ENCODE results near the gene PATL2. TPM values are rescaled to one million over a fixed set of nuclear protein-coding genes. Genes with fewer than 3 reads are reported as not detected.

Gene PATL2
- total RNA-seq, 1 donor from 2014 or later, result 3.7 TPM

GRCh38 chr15:44668921-44669320 is 42.2 kb downstream of the PATL2 start:
- Histone ChIP-seq H3K36me3 (no peaks in the 10 kb centered on the region), H3K27me3 (ENCODE audit: low read depth) (no peaks in the 10 kb centered on the region), H3K4me1 (peaks cover 16% of the 10 kb centered on the region), H3K9me3 (replicated peaks) (no peaks in the 10 kb centered on the region), H3K27ac (replicated peaks) (no peak overlapping the region), H3K4me3 (no peak overlapping the region)
- no peak for DNase-seq
- intact Hi-C loops (cut with micrococcal nuclease), result no loop called here
- TF ChIP-seq, protein P1, sequence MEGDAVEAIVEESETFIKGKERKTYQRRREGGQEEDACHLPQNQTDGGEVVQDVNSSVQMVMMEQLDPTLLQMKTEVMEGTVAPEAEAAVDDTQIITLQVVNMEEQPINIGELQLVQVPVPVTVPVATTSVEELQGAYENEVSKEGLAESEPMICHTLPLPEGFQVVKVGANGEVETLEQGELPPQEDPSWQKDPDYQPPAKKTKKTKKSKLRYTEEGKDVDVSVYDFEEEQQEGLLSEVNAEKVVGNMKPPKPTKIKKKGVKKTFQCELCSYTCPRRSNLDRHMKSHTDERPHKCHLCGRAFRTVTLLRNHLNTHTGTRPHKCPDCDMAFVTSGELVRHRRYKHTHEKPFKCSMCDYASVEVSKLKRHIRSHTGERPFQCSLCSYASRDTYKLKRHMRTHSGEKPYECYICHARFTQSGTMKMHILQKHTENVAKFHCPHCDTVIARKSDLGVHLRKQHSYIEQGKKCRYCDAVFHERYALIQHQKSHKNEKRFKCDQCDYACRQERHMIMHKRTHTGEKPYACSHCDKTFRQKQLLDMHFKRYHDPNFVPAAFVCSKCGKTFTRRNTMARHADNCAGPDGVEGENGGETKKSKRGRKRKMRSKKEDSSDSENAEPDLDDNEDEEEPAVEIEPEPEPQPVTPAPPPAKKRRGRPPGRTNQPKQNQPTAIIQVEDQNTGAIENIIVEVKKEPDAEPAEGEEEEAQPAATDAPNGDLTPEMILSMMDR (IDR thresholded peaks at IDR 0.05; ENCODE audit: borderline replicate concordance), result no peak

- TF ChIP-seq, protein P1 (IDR thresholded peaks at IDR 0.05; ENCODE audit: borderline replicate concordance), result no peak
- Histone ChIP-seq H3K27ac (replicated peaks) (peak overlapping the region; percentile 26), H3K4me1 (peaks cover 34% of the 10 kb centered on the region), H3K9me3 (replicated peaks) (no peaks in the 10 kb centered on the region), H3K4me3 (no peak overlapping the region), H3K36me3 (no peaks in the 10 kb centered on the region), H3K27me3 (ENCODE audit: low read depth) (no peaks in the 10 kb centered on the region)
- DNase-seq, result no peak
- intact Hi-C loops (cut with micrococcal nuclease), result no loop called here
Observed at GRCh38 chr15:44667039-44667360, 44.1 kb downstream of the PATL2 start.

GRCh38 chr15:44666210-44667038 is 44.7 kb downstream of the PATL2 start:
- Histone ChIP-seq H3K4me3 (no peak overlapping the region), H3K27ac (replicated peaks) (peak overlapping the region; percentile 26), H3K9me3 (replicated peaks) (no peaks in the 10 kb centered on the region), H3K4me1 (peaks cover 39% of the 10 kb centered on the region), H3K27me3 (ENCODE audit: low read depth) (no peaks in the 10 kb centered on the region), H3K36me3 (no peaks in the 10 kb centered on the region)
- intact Hi-C loops (cut with micrococcal nuclease), result no loop called here
- TF ChIP-seq, protein P1 (IDR thresholded peaks at IDR 0.05; ENCODE audit: borderline replicate concordance), result no peak
- no peak for DNase-seq

- TF ChIP-seq, protein P1 (IDR thresholded peaks at IDR 0.05; ENCODE audit: borderline replicate concordance), result peak; percentile 98
- peak; percentile 98 for DNase-seq
- Histone ChIP-seq H3K9me3 (replicated peaks) (no peaks in the 10 kb centered on the region), H3K27me3 (ENCODE audit: low read depth) (no peaks in the 10 kb centered on the region), H3K27ac (replicated peaks) (peak within 1 kb of the TSS; percentile 100), H3K4me1 (peaks cover 49% of the 10 kb centered on the region), H3K4me3 (peak within 1 kb of the TSS; percentile 99), H3K36me3 (peaks cover 18% of the 10 kb centered on the region)
- intact Hi-C loops (cut with micrococcal nuclease), result loop anchor here (5.0 kb wide), 1 partner anchor 74 kb away; the partner anchor contains the start of gene TRIM69
Observed at GRCh38 chr15:44663410-44664308, 47.5 kb downstream of the PATL2 start, which contains the start of gene SPG11. TSS of gene SPG11 (minus strand) at chr15:44663662. CDS start at chr15:44663647, 15 bp downstream.
